GM21360 (cell line): ENCODE data around the gene SF3B3.

Experiments
- ATAC-seq: cut with Tn5 transposase; IDR thresholded peaks from one replicate; pipeline ENCODE4 v1.9.1; 2021; ENCODE audit warnings: mild to moderate bottlenecking, moderate library complexity; ENCODE audit not compliant: unreplicated experiment

SF3B3 gene

DNA sequence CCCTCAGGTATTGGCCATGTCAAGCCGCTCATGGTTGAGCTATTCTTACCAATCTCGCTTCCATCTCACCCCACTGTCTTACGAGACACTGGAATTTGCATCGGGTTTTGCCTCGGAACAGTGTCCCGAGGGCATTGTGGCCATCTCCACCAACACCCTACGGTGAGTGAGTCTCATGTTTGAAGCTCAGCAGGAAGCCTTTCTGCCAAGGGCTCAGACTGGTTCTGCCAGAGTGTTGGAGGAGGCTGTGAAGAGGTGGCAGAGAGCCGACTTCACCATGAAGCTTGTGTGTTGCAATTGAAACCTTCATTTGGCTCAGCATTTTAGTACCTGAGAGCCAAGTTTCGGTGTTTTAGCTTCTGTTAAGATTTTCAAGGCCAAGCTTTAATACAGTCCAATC, 38.0 kb downstream of the SF3B3 start:
- no peak for ATAC-seq

DNA sequence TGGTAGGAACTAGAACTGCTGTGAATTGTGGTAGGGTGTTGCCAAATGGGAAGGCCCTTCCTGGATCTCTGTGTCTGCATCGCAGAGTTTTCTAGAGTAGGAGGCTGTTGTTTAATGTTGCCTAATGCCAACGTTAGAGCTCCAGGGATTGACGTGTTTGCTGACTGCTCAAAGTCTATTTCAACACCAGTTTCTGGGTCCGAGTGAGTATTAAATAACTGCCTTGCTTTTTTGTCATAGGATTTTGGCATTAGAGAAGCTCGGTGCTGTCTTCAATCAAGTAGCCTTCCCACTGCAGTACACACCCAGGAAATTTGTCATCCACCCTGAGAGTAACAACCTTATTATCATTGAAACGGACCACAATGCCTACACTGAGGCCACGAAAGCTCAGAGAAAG, 40.0 kb downstream of the SF3B3 start:
- ATAC-seq: no peak

DNA sequence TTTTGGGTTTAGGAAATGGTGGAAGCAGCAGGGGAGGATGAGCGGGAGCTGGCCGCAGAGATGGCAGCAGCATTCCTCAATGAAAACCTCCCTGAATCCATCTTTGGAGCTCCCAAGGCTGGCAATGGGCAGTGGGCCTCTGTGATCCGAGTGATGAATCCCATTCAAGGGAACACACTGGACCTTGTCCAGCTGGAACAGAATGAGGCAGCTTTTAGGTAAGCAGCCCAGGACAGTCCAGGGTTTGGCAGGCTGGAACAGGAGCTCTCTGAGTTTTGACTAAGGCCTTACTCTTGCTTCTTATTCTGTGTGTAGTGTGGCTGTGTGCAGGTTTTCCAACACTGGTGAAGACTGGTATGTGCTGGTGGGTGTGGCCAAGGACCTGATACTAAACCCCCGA, 41.4 kb downstream of the SF3B3 start:
- ATAC-seq: no peak

DNA sequence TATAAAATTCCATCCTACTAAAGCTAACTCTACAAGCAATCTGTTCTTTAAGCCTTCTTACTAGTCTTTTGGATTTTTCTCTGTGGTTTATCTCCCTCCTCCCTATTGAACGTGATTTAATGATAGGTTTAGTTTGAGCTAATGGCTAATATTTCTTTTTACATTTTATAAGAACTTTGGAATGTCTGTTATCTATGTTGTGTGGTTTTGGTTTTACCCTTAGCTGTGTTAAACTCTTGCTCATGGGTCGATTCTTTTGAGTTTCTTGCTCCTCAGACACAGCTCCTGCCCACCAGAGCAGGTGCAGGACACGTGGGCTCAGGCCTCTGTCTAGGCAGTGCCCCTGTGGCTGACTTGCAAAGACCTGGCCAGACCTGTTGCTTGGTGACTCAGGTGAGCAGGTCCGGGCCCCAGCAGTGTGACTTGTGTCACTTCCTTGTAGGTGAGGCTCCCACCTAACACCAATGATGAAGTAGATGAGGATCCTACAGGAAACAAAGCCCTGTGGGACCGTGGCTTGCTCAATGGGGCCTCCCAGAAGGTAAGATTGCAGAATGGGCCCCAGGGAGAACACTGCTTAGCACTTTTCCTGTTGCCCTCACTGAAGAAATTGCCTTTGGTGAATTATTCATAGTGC, 45.1 kb downstream of the SF3B3 start:
- no peak for ATAC-seq

DNA sequence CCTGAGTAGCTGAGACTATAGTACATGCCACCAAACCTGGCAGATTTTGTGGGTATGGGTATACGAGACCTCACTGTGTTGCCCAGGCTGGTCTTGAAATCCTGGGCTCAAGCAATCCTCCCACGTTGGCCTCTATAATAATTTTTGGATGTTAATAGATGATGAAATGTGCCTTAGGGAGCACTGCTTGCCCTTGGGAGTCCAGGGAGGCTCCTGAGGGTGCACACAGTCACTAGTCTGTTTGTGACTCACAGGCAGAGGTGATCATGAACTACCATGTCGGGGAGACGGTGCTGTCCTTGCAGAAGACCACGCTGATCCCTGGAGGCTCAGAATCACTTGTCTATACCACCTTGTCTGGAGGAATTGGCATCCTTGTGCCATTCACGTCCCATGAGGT, 46.1 kb downstream of the SF3B3 start:
- ATAC-seq: no peak

DNA sequence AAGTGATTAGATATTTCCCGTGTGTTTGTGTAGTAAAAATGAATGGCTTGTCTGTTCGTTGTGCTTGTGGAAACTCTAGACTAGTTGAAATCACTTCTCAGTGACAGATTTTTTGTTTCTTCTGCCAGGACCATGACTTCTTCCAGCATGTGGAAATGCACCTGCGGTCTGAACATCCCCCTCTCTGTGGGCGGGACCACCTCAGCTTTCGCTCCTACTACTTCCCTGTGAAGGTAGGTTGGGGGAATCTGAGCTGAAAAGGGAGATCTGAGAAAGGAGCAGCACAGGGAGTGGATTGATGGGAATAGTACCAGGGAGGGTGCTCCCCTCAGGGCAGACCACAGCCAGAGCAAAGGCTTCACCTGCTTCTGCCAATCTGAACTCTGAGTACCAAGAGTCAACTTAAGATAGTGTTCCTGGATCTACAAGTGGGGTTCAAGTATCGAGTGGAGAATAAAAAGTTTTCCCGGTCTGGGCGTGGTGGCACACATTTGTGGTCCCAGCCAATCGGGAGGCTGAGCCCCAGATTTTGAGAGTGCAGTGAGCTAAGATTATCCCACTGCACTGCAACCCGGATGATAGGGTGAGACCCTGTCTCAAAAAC, 47.5 kb downstream of the SF3B3 start:
- ATAC-seq: no peak

DNA sequence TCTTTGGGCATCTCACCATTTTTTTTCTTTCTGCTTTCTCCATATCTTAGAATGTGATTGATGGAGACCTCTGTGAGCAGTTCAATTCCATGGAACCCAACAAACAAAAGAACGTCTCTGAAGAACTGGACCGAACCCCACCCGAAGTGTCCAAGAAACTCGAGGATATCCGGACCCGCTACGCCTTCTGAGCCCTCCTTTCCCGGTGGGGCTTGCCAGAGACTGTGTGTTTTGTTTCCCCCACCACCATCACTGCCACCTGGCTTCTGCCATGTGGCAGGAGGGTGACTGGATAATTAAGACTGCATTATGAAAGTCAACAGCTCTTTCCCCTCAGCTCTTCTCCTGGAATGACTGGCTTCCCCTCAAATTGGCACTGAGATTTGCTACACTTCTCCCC, 48.0 kb downstream of the SF3B3 start:
- ATAC-seq: no peak

DNA sequence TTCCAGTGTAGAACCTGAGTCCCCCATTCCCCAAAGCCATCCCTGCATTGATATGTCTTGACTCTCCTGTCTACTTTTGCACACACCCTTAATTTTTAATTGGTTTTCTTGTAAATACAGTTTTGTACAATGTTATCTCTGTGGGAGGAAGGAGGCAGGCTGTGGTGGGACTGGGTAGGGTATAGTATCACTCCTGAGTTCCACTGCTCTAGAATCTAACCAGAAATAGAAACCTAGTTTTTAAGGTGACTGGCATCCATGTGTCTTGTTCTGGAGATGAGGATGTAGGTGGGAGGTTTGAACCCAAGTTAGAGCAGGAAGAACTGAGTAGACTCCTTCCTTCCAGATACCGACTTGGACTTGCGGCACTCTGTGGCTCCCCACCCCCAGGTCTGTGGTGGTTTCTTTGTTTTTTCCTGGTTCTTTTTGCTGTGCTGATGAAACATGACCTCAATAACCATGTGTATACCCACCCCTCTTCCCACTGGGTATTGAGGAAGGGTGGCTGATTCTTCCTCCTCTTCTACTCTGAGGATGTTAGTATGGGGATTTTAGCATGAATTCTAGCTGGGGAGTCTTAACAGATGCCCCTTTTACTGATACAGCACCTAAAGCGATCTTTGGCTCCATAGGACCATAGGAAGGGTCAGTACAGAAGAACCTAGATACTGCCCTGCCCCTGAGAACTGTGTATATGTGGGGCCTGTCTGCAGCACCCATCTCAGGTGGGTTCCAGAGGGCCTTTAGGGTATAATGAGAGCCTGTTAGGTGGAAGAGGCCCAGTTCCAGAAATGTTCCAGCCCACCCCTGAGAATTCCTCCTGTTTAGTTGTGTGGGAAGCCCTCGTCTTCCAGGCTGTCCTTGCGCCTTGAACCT, 48.7 kb downstream of the SF3B3 start:
- no peak for ATAC-seq

DNA sequence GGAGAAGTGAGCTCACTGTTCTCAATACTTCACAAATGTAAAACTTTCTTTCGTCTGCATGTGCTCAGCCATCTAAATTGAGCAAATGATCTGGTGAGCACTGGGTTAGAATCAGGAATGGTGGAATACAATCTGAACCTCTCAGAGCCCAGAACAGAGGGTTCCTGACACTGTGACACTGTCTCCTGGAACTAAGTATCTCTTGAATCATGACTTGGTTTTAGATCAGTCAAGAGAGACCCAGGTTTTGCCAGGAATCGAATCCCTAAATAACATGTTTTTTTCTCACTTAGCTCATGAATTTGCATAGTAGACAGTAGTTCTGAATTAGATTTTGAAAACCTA, 49.3 kb downstream of the SF3B3 start:
- ATAC-seq: no peak

DNA sequence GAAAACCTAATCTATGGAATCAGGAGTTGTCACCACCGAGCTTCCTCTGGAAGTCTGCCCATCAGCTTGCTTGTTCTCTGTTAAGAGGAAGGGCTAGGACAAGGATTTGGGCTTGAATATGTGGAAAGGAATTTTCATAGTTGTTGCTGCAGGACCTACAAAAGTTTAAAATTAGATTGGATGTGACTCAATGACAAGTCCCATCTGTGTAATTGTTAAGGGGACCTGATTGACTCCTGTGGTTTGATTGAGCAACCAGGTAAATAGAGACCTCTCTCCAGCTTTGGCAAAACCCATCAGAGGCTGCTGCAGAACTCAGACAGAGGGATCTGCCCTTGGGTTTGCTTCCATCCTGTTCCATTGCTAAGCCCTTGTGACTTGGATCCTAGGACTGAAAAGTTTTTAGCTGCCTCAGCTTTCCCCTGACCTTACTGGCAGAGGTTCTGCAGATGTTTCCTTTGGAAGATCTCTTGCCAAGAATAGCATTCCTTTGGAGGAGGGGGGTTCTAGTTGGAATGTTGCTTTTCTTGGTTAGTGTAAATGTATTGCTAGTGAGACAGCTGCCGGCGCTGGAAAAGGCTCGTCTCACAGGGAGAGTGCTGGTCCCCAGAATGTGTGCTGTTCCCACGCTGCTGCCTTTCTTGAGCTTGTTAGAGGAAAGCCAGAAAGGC, 50.0 kb downstream of the SF3B3 start:
- ATAC-seq: no peak

DNA sequence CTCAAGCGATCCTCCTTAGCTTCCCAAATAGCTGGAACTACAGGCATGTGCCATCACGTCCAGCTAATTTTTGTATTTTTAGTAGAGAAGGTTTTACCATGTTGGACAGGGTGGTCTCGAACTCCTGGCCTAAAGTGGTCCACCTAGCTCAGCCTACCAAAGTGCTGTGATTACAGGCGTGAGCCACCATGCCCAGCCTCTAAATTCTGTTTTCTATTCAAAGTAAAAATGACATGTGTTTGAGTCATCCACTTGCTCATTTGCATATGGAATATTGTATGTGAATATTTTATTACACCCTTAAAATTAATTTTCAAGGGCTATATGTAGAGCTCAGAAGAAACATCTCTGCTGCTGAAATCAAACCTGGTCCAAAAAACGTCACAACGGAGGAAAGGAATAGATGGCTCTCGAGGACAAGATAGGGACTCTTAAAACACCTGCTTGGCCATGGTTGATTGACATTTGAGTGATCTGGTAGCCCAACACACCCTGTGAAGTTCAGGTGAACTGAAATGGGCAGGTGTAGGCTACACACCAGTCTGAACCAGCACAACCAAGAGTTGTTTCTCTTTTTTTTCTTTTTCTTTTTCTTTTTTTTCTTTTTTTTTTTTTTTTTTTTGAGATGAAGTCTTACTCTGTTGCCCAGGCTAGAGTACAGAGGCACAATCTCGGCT, 51.1 kb downstream of the SF3B3 start:
- no peak for ATAC-seq

DNA sequence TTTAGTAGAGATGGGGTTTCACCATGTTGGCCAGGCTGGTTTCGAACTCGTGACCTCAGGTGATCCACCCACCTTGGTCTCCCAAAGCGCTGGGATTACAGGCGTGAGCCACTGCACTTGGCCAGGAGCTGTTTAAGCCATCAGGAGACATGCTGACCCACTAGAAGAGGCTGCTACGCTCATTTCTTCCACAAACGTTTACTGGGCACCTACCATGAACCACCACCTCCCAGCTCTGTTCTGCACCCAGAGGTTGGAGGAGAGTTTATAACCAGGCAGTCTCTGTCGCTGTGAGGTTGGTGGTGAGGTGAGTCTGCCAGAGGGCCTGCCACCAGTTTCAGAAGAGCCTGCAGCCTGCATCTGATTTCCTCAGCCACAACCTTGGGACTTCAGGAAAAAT, 51.8 kb downstream of the SF3B3 start:
- no peak for ATAC-seq

DNA sequence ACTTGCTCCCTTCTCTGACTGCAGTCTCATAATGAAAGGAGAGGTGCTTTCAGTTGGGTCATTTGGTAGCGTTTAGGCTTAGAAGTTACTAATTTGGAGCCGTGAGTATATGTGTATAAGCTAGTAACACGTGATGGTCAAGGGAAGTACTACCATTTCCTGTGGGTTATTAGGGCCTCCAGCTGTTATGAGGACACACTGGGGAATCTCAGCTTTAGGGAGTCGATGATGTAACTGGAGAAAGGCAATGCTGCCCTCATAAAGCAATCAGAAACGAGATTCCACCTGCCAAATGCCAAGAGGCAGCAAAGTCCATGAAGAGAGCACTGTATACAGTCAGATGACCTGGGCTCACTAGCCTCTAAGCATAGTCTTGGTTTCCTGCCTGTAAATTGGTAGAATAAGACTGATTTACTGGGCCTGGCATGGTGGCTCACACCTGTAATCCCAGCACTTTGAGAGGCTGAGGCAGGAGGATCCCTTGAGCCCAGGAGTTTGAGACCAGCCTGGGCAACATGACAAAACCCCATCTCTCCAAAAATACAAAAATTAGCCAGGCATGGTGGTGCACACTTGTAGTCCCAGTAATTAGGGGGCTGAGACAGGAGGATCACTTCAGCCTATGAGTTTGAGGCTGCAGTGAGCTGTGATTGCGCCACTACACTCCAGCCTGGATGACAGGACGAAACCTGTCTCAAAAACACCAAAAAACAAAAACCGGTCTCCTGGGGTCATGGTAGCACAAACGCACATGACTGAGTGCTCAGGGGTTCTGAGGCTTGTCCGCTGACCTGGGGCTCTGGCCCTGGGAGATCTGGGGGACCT, 53.0 kb downstream of the SF3B3 start:
- no peak for ATAC-seq

DNA sequence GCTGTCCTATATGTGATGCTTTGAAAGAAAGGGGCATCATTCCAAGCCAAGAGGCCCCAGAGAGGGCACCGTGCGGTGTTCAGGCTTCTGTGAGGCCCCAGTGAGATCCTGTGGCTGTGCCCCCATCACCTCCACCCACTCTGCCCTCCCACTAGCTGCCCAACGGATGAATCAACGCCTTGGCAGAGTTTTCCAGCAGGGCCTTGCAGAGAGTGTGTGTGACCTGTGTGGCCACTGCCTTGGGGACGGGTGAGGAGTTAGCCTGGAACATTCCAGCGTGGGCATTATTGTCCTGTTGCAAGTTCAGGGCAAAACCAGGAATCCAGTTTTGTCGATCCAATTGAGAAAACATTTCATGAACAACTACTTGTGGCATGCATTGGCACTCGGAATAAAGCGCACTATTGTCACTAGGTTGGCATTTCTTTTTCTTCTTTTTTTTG, 53.7 kb downstream of the SF3B3 start:
- ATAC-seq: no peak

DNA sequence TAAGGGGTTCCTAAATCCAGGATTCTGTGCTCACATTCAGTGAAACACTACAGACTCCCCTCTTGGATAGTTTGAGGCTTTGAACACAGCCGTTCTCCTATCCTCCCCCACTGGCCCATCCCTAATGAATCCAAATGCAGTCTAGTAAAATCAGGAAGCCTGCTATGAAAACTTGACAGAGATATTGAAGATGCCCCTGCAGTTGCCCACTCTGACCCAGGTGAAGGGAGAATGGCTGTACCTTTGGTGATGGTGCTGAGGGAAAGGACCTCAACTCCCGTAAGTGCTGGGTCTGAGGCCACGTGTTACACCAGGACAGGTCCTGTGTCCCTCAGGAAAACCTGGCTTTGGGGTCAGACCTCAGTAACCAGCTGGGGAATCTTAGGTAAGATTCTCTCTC, 54.4 kb downstream of the SF3B3 start:
- ATAC-seq: no peak

DNA sequence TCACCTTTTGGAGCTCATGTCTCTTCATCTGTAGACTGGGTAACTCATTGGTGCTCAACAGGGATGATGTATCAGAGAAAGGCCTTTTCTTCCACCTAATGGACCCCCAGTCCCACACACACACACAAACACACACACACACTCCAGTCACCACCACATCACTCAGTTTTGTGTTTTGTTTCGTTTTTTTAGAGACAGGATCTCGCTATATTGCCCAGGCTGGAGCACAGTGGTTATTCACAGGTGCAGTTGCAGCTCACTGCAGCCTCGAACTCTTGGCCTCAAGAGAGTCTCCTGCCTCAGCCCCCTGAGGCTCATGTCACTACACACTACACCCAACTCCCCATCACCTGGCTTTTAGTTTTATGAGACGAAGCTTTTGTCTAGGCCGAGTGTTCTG, 55.6 kb downstream of the SF3B3 start:
- ATAC-seq: no peak

DNA sequence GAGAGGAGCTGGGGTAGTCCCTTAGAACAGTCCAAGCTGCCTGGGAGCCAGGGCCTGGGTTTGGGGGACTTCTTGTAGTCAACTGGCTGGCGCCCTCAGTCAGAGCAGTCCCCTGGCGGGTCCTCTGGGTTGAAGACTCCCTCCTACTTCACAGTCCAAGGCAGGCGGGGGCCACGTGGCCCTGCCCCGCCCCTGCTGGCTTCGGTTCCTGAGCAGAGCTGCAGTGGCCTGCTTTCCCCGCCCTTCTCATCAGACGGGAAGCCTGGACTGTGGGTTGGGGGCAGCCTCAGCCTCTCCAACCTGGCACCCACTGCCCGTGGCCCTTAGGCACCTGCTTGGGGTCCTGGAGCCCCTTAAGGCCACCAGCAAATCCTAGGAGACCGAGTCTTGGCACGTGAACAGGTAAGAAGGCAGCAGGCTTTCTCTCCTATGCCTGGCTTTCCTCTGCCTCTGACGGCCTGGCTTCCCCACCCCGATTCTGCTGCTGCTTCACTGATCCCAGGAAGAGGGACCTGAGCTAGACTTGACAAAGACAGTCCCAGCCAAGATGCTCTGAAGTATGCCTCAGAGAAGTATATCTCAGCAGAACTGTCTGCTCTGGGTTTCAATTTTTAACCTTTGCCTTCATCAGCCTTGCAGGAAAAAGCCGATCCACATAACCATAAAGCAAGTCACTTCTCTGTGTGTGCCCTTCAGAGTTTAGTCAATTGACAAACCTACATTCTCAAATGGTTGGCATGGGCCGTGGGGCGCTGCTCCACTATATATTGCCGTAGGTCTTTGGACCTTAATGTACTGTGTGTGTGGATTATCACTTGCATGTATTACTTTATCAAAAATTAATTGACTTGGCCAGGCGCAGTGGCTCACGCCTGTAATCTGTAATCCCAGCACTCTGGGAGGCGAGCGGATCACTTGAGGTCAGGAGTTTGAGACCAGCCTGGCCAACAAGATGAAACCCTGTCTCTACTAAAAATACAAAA, 56.3 kb downstream of the SF3B3 start:
- ATAC-seq: no peak

DNA sequence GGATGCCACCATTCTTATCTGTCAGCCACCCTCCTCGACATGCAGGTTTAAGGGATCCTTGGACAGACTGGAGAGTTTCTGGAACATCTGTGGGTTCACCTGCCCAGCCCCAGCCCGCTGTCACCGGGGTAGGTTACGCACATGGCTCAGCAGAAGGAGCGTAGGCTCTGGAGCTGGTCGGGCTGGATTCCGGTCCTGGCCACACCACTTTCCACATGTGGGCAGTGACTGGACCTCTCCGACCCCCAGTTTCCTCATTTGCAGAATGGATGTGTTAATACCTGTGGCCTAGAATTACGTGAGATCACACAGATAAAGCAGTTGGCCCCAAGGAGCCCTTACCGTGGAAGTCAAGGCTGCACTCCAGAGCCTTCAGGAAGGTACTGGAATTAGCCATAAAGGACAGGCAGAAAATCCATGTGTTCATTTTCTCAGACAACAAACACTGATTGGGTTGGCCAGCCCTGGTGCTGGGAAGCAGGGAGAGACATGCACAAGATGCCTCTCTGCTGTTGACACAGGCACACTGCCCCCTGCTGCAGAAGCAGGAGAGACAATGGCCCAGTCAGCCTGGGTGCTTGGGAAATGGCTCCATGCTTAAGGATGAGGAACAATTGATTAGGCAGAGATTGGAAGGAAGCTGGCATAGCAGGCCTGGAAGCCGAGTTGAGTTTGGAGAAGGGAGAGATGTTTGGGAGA, 58.8 kb downstream of the SF3B3 start:
- ATAC-seq: no peak
